GM19397 (cell line): ENCODE data around the gene MDGA2.
"Not testable (repeated sequence)": the region's sequence is repeated elsewhere in the genome, so short reads cannot be mapped to it uniquely, and the experiment has no call there.

Experiments used
- ATAC-seq: cut with Tn5 transposase; IDR thresholded peaks from one replicate; pipeline ENCODE4 v1.9.1; 2021; ENCODE audit warnings: mild to moderate bottlenecking, moderate library complexity; ENCODE audit not compliant: unreplicated experiment

The MDGA2 gene

DNA sequence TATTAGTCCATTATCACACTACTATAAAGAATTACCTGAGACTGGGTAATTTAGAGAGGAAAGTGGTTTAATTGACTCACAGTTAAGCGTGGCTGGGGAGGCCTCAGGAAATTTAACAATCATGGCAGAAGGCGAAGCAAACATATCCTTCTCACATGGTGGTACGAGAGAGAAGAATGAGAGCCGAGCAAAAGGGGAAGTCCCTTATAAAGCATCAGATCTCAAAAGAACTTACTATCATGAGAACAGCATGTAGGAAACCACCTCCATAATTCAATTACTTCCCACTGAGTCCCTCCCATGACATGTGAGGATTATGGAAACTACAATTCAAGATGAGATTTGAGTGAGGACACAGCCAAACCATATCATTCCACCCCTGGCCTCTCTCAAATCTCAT lies 422.6 kb downstream of the MDGA2 start:
- no peak for ATAC-seq

DNA sequence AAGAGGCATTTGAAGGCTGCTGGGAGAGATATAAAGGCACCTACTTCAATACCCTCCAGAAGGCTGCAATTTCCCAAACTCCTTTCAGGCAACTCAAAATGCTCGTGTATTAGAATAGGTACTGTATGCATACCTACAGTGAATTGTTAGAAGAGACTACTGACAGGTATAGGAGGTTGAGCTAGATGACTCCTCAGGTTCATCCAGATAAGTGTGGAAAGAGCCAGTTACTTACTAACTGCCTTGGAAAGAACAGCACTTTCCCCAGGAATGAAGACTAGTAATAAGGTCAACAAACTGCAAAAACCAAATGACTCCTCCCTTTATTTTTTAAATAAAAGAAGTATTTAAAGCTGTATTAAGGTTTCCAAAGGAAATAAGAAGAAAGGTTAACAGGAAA lies 429.0 kb downstream of the MDGA2 start:
- no peak for ATAC-seq

DNA sequence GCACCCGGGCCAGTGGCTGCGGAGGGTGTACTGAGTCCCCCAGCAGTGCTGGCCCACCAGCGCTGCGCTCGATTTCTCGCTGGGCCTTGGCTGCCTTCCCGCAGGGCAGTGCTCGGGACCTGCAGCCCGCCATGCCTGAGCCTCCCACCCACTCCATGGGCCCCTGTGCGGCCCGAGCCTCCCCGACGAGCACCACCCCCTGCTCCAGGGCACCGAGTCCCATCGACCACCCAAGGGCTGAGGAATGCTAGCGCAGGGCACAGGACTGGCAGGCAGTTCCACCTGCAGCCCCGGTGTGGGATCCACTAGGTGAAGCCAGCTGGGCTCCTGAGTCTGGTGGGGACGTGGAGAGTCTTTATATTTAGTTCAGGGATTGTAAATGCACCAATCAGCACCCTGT lies 432.8 kb downstream of the MDGA2 start:
- ATAC-seq = not testable (repeated sequence)

DNA sequence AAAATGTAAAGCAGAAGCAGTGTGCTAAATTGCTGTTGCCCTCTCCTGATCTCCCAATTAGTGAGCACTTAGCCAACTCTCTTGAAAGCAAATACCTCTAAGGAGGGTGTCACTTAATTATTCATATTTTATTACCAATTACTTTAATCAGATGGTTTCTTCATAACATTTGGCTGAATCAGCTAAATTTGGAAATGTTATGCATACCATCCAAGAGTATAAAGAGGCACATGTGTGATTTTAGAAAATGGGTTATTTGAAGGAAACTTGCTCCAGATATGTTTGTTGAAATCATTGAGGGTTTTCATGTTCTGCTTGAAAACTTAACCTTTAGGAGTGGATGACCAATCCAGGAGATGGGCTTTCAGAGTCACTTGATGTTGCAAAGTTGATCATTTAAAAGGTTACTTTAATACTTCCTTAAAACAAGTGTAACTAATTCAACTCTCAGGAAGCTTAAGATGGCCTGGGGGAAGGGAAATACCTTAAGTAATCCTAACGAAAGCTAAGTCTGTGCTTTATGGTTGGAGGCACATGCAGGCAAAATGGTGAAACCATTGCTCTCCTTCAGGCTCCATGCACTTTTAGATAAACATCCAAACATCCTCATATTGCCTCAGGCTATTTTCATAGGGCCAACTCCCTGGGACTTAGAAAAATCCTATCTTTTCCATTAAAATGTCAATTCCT lies 434.5 kb downstream of the MDGA2 start:
- ATAC-seq = no peak

DNA sequence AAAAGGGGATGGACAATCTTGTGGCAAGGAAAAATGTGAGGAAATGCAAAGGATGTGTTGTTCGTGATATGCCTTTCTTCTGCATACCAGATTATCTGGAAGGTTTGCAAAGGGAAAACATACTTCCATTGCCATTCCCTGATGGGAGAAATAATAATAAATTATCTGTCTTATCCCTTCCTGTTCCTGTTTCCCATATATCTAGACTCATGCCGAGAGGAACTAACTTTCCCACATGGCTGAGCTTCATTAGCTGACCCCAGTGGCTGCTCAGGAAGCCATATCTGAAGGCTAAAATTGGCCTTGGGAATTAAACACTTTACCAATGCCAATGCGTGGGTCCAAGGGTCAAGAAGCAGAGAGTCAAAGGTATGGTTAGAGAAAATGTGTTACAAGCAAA lies 439.8 kb downstream of the MDGA2 start:
- no peak for ATAC-seq

DNA sequence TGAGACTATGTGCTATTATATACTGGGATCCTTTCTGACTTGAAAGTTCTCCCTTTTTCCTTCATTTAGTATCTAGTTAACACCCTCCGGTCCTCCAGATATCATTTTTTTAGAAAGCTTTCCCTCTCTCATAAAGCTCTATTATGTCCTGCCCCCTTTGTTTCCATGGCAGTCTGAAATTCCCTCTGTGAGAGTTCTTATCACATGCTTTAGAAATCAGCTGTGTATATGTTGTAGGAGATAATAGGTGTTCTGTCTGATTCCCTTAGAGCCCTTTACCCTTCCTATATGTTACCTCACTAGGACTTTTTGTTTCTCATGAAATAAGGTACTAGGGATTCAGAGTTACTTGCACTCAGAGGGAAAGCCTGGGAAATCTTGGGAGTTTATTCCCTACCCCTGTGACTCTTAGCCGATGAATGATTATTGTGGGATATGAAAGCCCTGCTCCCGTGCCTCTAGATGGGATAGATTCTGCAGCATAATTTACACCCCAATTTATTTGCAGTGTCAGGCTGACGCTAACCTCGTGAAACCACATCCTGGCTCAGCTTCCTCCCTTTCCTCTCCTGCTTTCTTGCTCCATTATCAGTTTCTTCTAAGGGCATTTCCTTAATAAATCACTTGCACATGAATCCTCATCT lies 448.4 kb downstream of the MDGA2 start:
- no peak for ATAC-seq

DNA sequence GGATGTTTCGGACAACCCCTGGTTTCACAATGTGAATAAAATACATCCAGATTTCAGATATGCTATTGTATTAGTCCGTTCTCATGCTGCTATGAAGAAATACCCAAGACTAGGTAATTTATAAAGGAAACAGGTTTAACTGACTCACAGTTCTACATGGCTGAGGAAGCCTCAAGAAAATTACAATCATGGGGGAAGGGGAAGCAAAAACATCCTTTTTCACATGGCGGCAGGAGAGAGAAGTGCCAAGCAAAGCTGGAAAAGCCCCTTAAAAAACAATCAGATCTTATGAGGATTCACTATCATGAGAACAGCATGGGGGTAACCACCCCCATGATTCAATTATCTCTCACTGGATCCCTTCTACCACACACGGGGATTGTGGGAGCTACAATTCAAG lies 451.7 kb downstream of the MDGA2 start:
- no peak for ATAC-seq

DNA sequence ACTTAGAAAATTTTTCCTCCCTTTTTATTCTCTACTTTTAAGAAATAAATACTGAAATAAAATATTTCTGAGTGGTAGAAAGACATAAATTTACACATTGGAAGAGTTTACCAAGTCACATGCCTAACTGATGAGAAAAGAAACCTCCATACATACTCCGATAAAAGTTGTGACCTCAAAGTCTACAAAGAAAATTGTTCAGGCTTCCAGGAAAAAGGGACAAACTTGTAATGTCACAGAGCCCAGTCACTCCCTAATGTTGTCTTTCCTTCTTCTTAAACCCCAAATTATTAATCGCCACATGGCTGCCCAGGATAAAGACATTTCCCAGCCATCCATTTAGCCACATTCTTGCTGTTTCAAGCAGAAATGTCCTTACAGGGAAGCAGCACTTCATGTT lies 455.3 kb downstream of the MDGA2 start:
- ATAC-seq = no peak

DNA sequence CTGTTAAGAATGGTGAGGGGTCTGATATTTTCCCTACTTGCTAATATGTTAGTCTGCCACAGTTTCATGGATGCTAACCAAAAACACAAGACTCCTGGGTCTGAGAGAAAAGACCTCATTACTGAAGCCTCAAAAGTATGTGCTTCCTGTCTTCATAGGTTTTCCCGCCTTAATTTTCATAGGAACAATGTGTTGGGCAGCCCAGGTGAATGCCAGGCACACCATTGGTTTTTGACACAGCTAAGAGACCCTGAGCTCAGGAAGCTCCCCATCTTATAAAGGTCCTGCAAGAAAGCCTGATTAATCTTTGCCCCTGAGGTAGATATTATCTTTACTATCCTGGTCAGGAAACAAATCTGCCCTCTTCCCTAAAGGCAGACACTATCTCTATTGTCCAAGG lies 464.1 kb downstream of the MDGA2 start:
- no peak for ATAC-seq

DNA sequence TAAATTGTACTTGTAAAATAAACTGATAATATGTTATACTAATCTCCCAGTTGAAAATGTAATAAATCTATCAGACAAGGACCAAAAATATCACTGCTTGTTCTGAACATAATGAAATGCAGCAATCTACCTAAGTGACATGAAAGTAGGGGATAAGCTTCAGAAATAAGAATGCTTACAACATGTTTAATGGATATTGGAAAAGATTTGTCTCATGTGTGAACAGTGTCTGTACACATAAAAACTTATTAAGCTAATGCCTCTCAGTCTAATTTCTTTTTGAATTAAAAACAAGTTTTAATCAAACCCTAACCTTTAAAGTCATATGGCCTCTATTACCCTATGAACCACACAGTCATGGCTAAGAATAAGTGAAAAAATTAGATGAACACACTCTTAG lies 465.3 kb downstream of the MDGA2 start:
- ATAC-seq = no peak

DNA sequence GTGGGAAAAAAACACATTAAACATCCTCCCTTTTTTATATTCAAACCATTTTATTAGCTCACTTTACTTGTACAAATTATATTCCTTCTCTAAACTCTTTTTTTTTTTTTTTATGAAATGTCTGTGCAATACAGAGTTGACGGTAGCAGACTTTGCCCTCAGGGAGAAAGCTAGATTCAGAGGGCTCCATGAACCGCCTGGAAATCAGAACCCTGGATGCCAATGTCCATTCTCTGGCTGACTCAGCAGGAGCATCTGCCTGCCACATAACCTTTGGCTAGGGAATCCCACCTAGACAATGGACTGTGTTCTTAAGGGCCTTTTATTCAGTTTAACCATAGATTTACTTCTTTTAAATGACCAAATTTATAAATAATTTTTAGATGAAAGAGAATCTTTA lies 467.0 kb downstream of the MDGA2 start:
- no peak for ATAC-seq

DNA sequence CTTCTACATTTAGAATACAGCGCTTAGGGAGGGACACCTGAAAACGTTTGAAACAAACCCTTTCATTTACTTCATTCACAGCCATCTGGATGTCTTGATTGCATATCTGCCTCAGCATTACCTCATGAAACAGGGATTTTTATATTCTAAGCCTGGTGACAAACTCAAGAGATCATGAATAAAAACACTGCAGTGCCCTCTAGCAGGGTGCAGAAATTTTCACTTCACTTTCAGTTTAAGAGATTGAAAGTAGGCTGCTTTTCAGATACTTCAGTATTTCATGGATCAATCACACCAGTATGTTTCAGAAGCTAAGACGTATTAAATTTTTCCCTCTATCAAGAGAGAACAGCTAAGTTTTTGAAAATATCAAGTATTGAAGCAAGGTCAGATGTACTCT lies 467.8 kb downstream of the MDGA2 start:
- no peak for ATAC-seq

DNA sequence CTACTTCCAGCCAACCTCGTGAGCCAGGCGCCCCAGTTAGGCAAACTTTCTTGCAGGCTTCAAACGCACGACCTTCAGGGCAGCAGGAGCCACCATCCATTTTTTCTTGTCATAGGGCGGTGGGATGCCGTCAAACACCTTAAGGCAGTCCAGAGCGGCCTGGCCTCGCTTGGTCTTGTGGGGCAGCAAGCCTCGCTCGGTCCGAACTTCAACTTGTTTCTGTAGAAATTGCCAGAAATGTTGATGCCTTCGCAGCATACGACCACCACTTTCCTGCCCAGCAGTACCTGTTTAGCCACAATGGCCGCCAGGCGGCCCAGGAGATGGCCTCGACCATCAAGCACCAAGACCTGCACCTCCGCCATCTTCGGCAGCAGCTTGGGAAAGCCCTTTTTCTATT lies 474.7 kb downstream of the MDGA2 start:
- no peak for ATAC-seq

DNA sequence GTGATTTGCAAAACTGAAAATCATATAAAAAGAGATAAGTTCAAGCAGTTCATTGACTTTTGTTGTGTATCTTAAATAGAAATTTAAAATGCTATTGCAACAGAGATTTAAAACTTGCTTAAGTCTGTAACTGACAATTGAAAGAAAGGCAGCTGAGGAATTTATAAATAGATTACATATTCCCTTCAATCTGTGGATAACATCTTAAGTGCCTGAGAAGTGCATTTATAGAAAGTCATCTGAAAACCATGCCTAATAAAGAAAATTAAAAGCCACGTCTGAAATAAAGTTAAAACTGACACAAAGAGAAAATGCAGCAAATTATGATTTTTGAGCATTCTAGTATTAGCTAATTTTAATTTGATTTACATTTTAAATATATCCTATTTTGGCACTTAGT lies 479.8 kb downstream of the MDGA2 start:
- no peak for ATAC-seq

DNA sequence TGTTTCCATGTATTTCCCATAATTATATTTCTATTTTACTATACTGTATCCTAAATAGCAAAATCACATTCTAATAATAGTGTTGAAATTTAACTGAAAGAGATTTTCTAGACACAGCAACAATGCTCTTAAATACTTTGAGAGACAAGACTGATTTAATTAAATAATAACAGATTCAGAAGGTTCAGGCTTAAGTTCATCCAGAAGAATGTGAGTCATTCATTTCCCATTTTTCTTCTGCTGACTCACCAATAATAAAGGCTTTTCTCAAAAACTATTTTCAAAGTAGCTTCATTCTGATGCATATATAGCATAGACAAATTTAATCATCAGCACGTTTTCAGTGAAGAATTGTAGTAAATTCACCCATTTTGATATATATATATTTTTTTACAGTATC lies 481.4 kb downstream of the MDGA2 start:
- ATAC-seq = no peak

DNA sequence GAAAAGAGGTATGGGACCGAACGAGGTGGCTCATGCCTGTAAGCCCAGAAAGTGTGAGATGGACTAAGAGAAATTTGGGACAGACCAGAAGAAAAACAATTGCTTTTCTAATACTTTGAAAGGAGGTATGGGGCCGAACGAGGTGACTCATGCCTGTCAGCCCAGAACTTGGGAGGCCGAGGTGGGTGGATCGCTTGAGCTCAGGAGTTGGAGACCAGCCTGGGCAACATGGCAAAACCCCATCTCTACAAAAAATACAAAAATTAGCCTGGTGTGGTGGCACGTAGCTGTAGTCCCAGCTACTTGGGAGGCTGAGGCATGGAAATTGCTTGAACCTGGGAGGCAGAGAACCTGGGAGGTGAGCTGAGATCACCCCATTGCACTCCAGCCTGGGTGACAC lies 483.2 kb downstream of the MDGA2 start:
- not testable (repeated sequence) for ATAC-seq

DNA sequence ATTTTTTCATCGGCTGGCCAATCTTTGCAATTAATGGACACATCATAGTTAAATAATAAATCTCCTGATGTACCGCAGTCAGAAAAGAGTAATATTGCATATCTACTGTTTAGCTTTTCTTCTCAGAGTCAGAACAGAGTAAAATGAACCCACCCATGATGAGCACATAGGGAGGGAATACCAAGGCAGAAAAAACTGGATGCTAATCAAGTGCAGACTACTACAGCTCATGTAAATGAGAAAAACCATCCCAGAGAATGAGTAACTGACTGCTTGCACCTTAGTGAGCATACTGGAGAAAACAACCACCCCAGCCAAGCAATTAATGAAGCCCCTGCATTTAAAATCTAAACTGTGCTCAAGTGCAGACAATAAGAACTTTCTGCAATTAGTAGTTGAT lies 483.7 kb downstream of the MDGA2 start:
- ATAC-seq = no peak

DNA sequence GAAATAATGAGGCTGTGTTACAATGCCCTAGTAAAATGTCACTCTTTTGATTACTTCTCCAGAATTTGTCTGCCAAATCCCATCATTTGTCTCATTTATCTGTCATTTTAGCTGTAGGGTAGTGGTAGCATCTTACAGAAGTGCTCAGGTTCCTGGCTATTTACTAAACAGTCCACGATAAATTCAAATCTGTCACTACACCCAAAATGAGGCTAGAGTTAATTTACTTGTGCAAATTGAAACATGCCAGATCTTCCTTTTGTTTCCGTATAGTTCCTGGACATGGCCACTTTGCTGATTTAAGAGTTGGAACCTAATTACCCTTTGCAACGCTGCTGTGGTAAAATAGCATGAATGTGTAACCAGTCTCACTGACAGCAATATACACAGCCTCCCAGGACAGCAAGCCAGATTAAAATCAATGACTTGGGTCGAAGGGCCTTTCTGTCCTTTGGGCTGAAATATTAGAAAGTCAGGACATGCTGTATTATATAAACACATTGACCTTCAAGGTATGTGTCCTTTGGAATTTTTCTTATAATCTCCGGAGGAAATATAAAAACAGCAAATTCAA lies 485.4 kb downstream of the MDGA2 start:
- no peak for ATAC-seq

DNA sequence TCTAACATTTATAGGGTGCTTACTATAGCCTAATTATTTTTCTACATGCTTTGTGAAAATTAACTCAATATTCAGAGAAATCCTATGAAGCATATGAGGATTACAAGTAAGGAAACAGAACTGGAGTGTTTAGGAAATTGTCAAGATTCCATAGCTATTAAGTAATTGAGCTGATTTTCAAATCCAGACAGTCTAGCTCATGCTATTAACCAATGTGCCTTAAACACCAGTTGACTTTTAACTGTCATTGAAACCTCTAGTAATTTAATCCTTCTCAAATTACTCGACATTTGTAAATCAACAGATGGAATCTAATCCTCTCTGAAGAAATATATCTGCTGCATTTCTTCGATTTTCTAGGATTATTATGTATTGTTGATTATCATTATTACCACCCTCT lies 488.9 kb downstream of the MDGA2 start:
- ATAC-seq = no peak

DNA sequence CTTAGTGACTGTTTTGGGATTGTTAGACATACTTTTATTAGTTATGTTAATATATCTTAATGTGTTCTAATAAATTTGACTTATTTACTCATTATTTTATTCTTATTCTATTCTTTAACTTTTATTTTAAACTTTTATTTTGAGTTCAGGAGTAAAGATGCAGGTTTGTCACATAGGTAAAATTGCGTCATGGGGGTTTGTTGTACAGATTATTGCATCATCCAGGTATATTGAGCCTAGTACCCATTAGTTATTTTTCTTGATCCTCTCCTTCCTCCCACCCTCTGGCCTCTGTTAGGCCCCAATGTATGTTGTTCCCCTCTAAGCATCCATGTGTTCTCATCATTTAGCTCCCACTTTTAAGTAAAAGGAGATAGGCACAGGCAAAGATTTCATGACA lies 495.5 kb downstream of the MDGA2 start:
- no peak for ATAC-seq

DNA sequence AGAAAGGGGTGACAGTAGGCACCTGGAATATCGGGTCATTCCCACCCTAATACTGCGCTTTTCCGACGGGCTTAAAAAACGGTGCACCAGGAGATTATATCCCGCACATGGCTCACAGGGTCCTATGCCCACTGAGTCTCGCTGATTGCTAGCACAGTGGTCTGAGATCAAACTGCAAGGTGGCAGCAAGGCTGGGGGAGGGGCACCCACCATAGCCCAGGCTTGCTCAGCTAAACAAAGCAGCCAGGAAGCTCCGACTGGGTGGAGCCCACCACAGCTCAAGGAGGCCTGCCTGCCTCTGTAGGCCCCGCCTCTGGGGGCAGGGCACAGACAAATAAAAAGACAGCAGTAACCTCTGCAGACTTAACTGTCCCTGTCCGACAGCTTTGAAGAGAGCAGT lies 503.5 kb downstream of the MDGA2 start:
- ATAC-seq = not testable (repeated sequence)

DNA sequence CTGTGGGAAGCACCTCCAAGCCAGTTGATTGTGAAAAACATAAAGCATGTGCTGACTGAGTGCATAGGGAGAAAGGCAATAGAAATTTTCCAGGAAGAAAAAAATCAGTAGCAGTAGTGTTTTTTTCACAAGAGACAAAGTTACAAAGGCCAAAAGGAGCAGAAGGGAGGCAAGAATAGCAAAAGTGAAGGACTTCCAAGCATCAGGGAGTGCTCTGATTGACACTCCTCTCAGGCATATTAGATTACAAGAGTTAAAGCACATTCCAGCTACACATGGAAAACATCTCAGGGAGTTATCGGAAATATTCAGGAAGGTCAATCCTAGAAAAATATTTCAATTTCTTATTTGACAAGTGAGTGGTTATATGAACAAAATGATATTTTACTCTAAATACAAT lies 508.0 kb downstream of the MDGA2 start:
- no peak for ATAC-seq

DNA sequence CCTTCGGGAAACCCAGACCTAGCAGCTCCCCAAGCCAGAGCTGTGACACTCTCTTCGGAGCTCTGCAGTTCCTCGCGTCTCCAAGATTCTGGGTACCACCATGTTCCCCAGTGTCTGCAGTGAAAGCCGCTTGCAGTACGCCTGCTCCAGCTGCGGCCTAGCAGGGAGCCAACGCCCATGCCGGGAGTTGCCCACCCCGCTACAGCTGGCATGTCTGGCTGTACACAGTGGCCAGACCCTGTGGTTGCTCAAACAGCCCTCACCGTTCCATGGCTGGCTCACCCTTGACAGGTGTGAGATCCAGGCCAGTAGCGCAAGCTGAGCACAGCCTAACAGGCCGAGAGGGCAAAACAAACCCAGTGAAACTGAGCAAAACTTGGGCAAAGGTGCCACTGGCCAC lies 520.0 kb downstream of the MDGA2 start:
- no peak for ATAC-seq
